Panc1 (cell line): Measurements from ENCODE around the gene HEXD.

Experiments used
- POLR2AphosphoS5 ChIP-seq: IDR thresholded peaks from 2 replicates; pipeline ENCODE4 v1.6.1; 2012; ENCODE audit warnings: mild to moderate bottlenecking, low read depth, low read length, moderate library complexity
- TF ChIP-seq, protein P1 (sequence below): fragments of 450-650 bp; IDR thresholded peaks from 2 replicates; pipeline ENCODE4 v1.5.1; 2017; ENCODE audit warnings: mild to moderate bottlenecking
- TF ChIP-seq, protein P2 (sequence below), 2 experiments: IDR thresholded peaks; 2 replicates each; pipeline ENCODE4 v1.6.1; 2011 to 2012; ENCODE audit warnings: low read depth in 2 of 2, control low read depth in 1 of 2, low read length in 1 of 2, mild to moderate bottlenecking in 1 of 2, moderate library complexity in 1 of 2; ENCODE audit not compliant: insufficient read depth in 1 of 2

DNA sequence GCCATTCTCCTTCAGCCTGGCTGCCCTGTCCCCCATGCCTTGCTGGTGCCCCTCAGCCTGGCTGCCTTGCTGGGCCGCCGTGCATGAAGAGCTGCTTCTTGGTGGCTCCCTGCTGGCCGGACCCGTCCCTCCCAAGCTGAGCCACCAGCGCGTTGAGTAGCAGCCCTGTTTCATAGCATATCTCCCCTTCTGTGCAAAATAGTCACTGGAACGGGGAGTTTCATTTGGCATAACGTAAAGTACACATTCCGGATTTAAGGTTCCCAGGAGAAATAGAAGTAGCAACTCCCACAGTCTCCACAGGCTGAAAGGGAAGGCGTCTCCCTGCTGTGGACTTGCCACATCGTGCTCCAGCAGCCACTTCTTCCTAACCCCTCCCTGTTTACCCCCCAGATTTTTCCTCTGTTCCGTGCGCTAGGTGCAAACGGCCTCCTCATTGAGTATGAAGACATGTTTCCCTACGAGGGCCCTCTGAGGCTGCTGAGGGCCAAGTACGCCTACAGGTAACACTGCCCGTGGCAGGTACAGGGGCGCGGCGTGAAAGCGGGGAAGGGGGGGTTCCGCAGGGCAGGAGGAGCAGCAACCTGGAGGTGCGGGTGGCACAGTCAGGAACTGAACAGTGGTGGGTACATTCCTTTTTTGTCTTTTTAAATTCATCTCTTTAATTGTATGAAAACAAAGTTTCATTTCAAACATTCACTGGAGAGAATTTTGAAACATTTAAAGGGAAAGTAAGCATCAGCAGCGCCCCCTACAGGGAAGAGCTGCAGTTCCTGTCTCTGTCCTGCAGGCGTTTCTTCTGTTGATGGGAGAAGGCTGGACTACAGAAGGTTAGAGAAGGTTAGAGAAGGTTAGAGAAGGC lies 6.1 kb downstream of the HEXD start:
- TF ChIP-seq POLR2AphosphoS5 = no peak
- TF ChIP-seq, protein P1, sequence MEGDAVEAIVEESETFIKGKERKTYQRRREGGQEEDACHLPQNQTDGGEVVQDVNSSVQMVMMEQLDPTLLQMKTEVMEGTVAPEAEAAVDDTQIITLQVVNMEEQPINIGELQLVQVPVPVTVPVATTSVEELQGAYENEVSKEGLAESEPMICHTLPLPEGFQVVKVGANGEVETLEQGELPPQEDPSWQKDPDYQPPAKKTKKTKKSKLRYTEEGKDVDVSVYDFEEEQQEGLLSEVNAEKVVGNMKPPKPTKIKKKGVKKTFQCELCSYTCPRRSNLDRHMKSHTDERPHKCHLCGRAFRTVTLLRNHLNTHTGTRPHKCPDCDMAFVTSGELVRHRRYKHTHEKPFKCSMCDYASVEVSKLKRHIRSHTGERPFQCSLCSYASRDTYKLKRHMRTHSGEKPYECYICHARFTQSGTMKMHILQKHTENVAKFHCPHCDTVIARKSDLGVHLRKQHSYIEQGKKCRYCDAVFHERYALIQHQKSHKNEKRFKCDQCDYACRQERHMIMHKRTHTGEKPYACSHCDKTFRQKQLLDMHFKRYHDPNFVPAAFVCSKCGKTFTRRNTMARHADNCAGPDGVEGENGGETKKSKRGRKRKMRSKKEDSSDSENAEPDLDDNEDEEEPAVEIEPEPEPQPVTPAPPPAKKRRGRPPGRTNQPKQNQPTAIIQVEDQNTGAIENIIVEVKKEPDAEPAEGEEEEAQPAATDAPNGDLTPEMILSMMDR = peak; percentile 83
- TF ChIP-seq, protein P2, sequence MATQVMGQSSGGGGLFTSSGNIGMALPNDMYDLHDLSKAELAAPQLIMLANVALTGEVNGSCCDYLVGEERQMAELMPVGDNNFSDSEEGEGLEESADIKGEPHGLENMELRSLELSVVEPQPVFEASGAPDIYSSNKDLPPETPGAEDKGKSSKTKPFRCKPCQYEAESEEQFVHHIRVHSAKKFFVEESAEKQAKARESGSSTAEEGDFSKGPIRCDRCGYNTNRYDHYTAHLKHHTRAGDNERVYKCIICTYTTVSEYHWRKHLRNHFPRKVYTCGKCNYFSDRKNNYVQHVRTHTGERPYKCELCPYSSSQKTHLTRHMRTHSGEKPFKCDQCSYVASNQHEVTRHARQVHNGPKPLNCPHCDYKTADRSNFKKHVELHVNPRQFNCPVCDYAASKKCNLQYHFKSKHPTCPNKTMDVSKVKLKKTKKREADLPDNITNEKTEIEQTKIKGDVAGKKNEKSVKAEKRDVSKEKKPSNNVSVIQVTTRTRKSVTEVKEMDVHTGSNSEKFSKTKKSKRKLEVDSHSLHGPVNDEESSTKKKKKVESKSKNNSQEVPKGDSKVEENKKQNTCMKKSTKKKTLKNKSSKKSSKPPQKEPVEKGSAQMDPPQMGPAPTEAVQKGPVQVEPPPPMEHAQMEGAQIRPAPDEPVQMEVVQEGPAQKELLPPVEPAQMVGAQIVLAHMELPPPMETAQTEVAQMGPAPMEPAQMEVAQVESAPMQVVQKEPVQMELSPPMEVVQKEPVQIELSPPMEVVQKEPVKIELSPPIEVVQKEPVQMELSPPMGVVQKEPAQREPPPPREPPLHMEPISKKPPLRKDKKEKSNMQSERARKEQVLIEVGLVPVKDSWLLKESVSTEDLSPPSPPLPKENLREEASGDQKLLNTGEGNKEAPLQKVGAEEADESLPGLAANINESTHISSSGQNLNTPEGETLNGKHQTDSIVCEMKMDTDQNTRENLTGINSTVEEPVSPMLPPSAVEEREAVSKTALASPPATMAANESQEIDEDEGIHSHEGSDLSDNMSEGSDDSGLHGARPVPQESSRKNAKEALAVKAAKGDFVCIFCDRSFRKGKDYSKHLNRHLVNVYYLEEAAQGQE (IDR thresholded peaks at IDR 0.05; ENCODE audit: insufficient read depth in 1 of 2, low read depth in 2 of 2, low read length in 1 of 2) = no peak
